Measurements from ENCODE around the gene FOSL2. TPM values are rescaled to one million over a fixed set of nuclear protein-coding genes. Genes with fewer than 3 reads are reported as not detected.

FOSL2 gene
- total RNA-seq, 2 donors from 2014 or later = 66.6 to 140 TPM

GRCh38 chr2:28452534-28453081 is 60.0 kb downstream of the FOSL2 start:
- peak; percentile 78 for DNase-seq
- peak; percentile 68 to 86 for ATAC-seq
- intact Hi-C loops (cut with DNase I) = loop anchor here (2.0 to 5.0 kb wide), 3 partner anchors 700 to 750 kb away; no protein-coding TSS in a partner anchor

- DNase-seq (no peak), ATAC-seq (no peak)
- intact Hi-C loops (cut with DNase I) = loop anchor here (2.0 to 5.0 kb wide), 3 partner anchors 701 to 751 kb away; no protein-coding TSS in a partner anchor
Observed at GRCh38 chr2:28453396-28453795, 60.7 kb downstream of the FOSL2 start.

GRCh38 chr2:28454016-28454930 is 61.6 kb downstream of the FOSL2 start:
- intact Hi-C loops (cut with DNase I) = loop anchor here (5.0 kb wide), 2 partner anchors 702 to 752 kb away; no protein-coding TSS in a partner anchor
- DNase-seq (no peak), ATAC-seq (no peak)

- ATAC-seq (no peak), DNase-seq (no peak)
- intact Hi-C loops (cut with DNase I) = no loop called here
Observed at GRCh38 chr2:28457237-28457636, 64.6 kb downstream of the FOSL2 start.

GRCh38 chr2:28461056-28461455 is 68.4 kb downstream of the FOSL2 start:
- DNase-seq = no peak
- intact Hi-C loops (cut with DNase I) = no loop called here
- ATAC-seq = no peak

GRCh38 chr2:28462122-28462521 is 69.5 kb downstream of the FOSL2 start:
- ATAC-seq (no peak), DNase-seq (no peak)
- intact Hi-C loops (cut with DNase I) = no loop called here

- DNase-seq (no peak), ATAC-seq (no peak)
- intact Hi-C loops (cut with DNase I) = no loop called here
Observed at GRCh38 chr2:28463211-28463816, 70.7 kb downstream of the FOSL2 start.

- ATAC-seq = no peak
- intact Hi-C loops (cut with DNase I) = no loop called here
- no peak for DNase-seq
Observed at GRCh38 chr2:28463893-28464292, 71.2 kb downstream of the FOSL2 start.

GRCh38 chr2:28465148-28465885 is 72.7 kb downstream of the FOSL2 start:
- no peak for ATAC-seq
- no peak for DNase-seq
- intact Hi-C loops (cut with DNase I) = no loop called here

Other genes starting within 250 kb of the FOSL2 start
- 1 to 10 TPM; 2.8 to 6.2 TPM for gene PLB1, start 103.2 kb downstream of the FOSL2 start, total RNA-seq